HG03108 (cell line): Measurements from ENCODE around the gene TMEM225B.
A peak's percentile ranks its signal among the peaks of the same experiment; 100 is the strongest.
"Not testable (repeated sequence)": the region's sequence is repeated elsewhere in the genome, so short reads cannot be mapped to it uniquely, and the experiment has no call there.

Experiments used
- ATAC-seq: cut with Tn5 transposase; IDR thresholded peaks from one replicate; pipeline ENCODE4 v1.9.1; 2021; ENCODE audit warnings: moderate library complexity; ENCODE audit not compliant: unreplicated experiment

TMEM225B gene

GRCh38 chr7:99579281-99579955 is 18.6 kb upstream of the TMEM225B start:
- no peak for ATAC-seq

GRCh38 chr7:99579956-99580777 is 17.9 kb upstream of the TMEM225B start:
- no peak for ATAC-seq

GRCh38 chr7:99580778-99581332 is 17.2 kb upstream of the TMEM225B start:
- not testable (repeated sequence) for ATAC-seq

GRCh38 chr7:99588868-99589267 is 9.2 kb upstream of the TMEM225B start:
- ATAC-seq: no peak

GRCh38 chr7:99594948-99595745 is 2.9 kb upstream of the TMEM225B start:
- ATAC-seq: no peak

- no peak for ATAC-seq
Measured at GRCh38 chr7:99596408-99596955, 1.6 kb upstream of the TMEM225B start.

GRCh38 chr7:99599836-99600235 is 1.8 kb downstream of the TMEM225B start:
- no peak for ATAC-seq

GRCh38 chr7:99601656-99602310 is 3.7 kb downstream of the TMEM225B start:
- ATAC-seq: no peak

GRCh38 chr7:99605527-99605926 is 7.5 kb downstream of the TMEM225B start:
- ATAC-seq: no peak

- ATAC-seq: no peak
Measured at GRCh38 chr7:99606531-99606930, 8.5 kb downstream of the TMEM225B start.

GRCh38 chr7:99607548-99607947 is 9.5 kb downstream of the TMEM225B start:
- ATAC-seq: no peak

GRCh38 chr7:99614495-99614894 is 16.4 kb downstream of the TMEM225B start:
- no peak for ATAC-seq

- ATAC-seq: no peak
Measured at GRCh38 chr7:99615989-99616358, 17.9 kb downstream of the TMEM225B start.

- peak; percentile 89 for ATAC-seq
Measured at GRCh38 chr7:99616359-99617191, 18.5 kb downstream of the TMEM225B start, which contains the start of gene ZSCAN25. Gene ZSCAN25, plus strand, starts transcription at chr7:99616946. Its CDS starts 2,661 bp downstream, at chr7:99619607.

GRCh38 chr7:99617192-99617781 is 19.2 kb downstream of the TMEM225B start:
- no peak for ATAC-seq

- no peak for ATAC-seq
Measured at GRCh38 chr7:99618726-99619125, 20.7 kb downstream of the TMEM225B start.

- no peak for ATAC-seq
Measured at GRCh38 chr7:99619571-99620130, 21.6 kb downstream of the TMEM225B start.

- ATAC-seq: no peak
Measured at GRCh38 chr7:99621271-99621670, 23.2 kb downstream of the TMEM225B start.

GRCh38 chr7:99622596-99622995 is 24.5 kb downstream of the TMEM225B start:
- no peak for ATAC-seq
